NCI-H128 (cell line): ENCODE measurements around the gene ACAA2.
A peak's percentile ranks its signal among the peaks of the same experiment; 100 is the strongest.

Source experiments
- DNase-seq: peaks from one replicate; lab custom pipeline; 2025; ENCODE audit not compliant: unreplicated experiment; lab: John Stamatoyannopoulos, UW

Gene ACAA2, protein sequence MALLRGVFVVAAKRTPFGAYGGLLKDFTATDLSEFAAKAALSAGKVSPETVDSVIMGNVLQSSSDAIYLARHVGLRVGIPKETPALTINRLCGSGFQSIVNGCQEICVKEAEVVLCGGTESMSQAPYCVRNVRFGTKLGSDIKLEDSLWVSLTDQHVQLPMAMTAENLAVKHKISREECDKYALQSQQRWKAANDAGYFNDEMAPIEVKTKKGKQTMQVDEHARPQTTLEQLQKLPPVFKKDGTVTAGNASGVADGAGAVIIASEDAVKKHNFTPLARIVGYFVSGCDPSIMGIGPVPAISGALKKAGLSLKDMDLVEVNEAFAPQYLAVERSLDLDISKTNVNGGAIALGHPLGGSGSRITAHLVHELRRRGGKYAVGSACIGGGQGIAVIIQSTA

DNA sequence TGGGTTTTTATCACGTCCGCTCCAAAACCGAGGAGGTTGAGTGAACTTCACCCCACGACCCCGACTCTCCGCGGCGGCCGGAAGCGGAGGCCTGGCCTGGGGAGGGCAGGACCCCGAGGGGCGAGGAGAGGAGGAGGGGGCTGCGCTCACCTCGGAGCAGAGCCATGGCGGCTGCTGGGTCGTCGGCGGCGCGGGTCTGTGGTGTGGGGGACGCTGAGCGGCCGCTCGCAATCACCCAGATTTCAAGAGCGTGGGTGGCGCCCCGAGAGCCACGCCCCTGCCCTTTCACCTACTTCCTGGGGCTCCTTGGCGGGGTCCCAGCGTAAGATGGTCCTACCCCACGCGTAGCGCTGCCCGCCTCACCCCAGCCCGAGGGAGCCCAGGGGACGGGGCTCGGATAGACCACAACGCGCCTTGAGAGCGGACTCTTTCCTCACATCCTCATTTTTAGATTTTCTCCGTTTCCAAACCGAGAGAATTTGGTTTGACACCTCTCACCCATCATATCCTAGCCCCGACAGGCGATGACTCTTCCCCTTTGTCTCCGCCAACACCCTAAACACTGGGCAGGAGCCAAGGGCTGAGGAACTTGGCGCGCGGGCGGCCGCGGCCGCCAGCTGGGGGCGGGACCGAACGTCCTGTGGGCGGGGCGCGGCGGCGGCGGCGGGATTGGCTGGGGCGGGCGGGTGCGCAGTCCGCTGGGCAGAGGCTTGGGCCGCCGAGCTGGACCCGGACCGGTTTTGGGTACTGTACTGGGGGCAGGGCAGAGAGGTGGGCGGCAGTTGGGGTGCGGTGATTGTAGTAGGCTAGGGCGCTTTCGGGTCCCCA lies at the start of gene ACAA2:
Gene ACAA2 (minus strand): TSS at position 215 of the 828 bp plus-strand sequence. CDS start 49 bp downstream, at position 166.
- DNase-seq: peak; percentile 74

DNA sequence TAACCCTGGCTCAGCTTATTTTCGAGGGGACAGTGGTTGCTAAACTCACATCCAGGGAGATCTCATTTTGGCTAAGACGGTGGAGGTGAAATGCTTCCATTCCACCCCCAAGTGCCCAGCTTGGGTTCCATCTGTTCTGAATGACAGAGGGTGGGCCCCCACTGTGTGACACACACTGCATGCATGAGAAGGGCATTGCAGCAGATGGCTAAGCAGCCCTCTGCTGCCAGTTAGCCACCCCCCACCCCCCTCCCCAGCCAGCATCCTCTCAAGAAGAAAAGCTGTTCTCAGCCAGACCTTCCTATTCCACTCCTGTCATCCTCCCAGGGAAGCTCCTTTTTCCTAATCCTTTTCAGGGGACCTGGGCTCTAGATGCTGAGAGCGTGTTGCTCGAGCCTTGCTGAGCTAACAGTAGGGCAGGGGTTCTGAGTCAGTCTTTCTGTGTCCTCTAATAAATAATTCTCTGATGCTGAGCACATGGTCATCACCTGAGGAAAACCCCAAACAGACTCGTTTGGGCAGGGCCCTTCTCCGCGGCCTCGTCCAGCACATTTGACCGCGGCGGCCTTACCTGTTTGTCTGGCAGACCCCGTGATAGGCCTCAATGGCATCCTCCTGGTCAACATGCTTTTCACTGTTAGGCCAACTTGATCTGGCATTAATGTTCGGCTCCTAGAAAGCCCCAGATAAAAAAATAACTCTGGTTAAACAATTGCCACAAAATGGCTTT lies 49.5 kb upstream of the ACAA2 start:
- DNase-seq: no peak

DNA sequence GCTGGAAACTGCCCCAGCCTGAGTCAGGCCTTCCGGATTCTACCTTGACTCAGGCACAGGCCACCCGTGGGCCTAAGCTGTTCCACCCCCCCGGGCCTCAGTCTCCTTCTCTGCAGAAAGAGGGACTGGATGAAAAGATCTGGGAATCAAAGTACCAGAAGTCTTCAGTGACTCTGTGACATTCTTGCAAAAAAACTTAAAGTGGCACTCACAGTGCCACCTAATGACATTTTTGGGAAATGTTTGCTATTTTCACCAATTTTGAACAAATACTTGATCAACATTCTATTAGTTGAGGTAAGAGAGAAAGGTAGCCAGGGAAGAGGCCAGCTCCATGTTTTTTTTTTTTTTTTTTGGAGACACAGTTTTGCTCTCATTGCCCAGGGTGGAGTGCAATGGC lies 48.3 kb upstream of the ACAA2 start:
- DNase-seq: no peak

DNA sequence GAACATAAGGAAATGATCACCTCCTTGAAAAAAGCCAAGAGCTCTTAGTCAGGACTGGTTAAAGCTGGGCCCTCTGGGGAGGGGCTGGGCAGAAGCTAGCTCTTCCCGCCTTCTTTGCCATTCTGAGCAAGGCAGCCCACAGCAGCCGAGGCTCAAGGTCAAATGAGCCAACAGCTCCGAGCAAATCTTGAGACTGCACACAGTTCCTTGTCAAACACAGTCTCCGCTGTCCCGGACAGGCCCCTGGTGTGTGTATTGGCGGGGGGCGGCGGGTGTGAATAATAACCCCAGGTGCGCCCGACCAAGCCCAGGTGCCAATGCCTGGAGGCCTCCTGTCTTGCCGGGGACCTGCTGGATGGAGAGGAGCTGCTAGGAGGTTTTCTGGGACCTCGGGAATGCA lies 46.4 kb upstream of the ACAA2 start:
- no peak for DNase-seq

DNA sequence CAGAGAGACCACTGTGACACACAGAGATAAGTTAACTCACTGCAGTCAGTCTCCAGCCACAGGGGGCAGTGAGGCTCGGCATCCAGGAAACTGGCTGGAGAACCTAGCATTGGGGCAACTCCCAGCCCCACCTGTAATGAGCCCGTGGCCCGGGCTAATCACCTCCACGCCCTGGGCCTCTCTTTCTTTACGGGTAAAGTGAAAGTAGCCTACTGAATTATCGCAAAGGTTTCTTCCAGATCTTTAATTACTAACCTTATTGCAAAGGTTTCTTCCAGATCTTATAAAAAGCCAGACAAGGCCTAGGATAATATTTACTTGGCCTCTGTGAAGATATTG lies 45.7 kb upstream of the ACAA2 start:
- no peak for DNase-seq

DNA sequence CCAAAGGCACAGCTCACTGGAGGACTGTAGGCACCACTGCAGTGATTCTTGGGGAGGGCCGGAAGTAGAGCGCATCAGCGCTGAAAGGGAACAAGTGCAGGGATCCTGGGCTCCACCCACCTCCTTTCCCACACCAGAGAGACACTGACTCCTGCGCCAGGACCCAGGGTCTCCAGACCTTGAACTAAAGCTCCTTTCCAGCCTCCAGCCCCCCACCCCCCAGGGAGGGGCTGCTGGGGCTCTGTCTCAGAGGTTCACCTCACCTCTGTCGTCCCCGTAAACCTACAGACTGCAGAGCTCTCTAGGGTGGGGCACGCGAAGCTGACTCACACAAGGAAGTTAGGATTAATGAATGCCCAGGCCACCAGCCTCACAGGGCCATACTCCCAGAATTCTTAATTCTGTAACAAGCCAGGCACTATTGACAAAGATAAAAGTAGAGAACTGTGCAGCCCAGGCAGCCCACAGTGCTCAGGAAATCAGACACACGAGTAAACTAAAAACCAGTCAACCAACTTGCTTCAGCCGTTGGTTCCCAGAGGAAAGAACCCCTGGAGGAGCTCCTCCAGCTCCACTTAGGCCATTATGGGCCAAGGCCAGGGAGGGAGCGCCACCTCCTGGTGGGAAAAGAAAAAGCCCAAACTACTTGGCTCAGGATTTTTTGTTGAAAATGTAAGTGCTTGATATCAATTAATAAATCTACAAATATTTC lies 45.1 kb upstream of the ACAA2 start:
- peak; percentile 74 for DNase-seq

DNA sequence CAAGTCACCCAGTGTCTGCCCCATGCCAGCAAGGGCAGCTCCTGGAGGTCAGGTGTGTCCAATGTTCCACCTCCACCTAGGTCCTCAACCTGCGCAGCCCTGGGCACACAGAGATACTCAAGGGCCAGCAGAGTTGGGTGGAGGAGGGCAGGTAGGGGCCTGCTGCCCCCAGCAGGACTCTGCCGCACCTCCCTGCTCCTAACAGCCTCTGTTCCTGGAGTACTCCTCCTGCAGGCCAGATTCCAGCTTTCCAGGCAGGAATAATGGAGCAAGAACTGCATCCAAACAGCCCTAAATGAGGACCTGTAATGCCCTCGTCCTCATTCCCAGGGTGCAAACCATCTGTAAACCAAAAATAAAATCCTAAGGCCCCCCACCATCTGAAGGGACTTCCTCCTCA lies 44.4 kb upstream of the ACAA2 start:
- DNase-seq: no peak

DNA sequence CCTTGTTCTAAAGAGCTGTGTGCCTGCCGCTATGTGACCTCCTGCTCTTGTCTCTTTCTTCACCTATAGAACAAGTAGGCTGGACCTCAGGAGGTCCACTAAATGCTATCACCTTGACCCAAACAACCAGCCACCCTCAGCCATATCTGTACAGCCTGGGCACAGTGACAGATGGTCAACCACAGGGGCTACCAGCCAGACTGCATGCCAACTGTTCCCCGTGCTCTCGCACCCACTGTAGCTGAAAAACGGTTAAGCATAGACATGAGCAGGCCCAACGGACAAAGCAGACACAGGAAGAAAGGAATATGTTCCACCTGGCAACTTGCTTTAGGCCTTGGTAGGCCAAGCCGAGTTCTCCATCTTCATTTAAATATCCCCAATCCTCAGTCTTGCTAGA lies 43.2 kb upstream of the ACAA2 start:
- no peak for DNase-seq

DNA sequence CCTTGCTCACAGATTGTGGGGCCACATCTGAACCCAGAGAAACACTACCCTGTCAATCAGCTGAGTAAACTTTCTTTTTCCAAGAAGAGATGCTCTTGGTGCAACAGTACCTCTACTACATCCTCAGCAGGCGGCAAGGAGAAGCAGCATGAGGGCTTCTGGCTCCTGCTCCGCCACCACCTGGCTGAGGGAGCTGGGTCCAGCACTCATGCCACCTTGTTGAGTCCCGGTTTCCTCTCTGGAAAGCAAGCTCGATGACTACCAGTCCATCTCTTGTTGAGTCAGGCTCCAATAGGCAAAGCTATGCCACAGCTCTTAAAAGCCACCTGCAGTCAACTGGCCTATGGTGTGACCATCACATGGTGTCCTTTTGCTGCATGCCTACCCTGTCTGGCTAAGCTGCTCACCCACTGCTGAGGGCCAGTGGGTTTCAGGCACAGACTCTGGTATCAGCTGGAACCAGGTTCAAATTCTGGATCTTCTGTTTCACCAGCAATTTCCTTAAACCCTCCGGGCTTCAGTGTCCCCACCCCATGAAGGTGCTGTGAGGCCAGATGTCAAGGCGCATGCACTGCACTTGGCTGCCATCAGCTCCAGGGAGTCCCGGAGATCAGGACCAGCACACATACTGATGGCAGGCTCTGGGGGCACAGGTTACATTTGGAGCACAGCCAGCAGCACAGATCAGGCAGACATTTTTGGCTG lies 42.5 kb upstream of the ACAA2 start:
- DNase-seq: no peak

DNA sequence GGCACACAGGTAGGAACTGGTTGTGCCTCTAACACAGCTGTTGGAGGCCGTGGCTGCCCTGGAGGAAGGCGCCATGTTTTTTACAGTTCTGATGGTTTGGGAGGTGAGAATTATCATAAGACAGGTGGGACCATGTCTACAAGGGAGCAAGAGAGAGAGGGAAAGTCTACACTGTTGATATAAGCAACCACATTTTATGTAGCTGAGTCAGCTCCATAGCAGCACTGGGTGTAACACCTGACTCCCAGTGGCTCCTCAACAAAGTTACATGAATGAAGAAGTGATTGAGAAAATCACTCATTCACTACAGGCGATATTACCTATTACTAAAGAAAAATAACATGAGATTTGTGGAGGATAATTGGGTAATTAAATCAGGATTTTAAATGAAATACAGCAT lies 41.3 kb upstream of the ACAA2 start:
- no peak for DNase-seq

DNA sequence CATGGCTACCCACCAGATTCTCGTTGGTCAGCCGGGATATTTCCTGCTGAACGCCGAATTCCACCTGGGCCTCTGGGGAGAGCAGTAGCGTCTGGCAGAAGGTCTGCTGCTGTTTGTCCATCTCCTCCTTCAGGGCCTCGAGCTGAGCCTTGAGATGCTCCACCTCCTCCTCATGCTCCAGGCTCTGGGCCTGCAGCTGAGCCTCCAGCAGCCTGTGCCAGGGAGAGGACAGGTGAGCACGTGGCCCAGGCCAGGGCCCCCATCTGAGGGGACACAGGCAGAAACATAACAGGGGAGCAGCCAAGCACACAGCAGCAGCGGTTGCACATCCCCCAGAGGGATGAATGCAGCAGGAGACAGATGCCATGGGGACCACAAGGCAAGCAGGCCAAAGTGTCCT lies 40.1 kb upstream of the ACAA2 start:
- no peak for DNase-seq

DNA sequence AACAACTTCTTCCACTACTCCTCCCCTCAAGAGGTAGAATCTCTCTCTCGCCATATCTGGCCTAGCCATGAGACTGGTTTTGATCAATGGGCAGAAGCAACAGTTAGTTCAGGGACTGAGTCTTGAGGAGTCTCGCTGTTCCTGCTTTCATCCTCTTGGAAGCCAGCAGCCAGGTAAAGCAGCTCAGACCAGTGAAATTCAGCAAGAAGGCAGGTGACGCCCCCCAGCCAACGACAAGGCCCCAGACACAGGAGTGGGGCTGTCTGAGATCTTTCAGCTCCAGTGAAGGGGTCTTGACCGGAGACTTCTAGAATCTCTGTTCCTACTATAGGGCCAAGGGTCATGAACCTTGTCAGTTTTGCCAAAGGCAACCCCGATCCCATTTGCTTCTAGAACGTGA lies 39.7 kb upstream of the ACAA2 start:
- DNase-seq: no peak

DNA sequence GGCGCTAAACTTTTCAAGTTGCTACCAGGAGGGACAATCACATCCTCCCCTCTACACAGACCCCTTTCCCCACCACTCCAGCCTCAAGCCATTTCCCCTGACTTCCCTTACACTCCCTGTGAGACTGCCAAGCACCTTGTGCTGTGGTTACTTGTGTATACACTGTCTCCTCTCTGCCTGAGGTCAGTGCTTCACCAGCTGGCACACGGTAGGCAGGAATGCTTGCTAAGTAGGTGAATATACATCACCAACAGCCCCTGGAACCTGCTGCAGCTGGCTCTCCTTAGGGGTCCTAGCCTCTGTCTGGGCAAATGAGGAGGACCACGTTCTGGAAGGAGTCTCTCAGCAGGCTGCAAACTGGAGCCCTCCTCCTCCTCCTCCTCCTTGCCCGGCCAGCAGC lies 38.3 kb upstream of the ACAA2 start:
- DNase-seq: no peak

DNA sequence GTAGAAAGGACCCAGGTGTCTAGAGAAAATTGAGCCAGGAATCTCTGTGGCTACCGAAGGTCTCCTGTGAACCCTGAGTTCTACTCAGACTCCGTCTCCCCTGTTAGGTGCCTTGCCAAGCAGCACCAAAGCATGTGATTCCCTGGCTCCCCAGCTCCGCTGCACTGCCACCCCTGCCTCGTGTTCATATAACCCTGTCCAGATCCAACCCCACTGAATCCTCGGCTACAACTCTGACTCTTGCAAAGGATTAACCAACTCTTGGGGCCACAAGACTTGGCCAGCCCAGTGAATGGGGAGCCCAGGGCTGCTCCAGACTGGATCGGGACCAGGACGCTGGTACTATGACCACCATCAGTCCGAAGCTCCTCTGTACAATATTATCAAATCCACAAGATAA lies 37.3 kb upstream of the ACAA2 start:
- no peak for DNase-seq

DNA sequence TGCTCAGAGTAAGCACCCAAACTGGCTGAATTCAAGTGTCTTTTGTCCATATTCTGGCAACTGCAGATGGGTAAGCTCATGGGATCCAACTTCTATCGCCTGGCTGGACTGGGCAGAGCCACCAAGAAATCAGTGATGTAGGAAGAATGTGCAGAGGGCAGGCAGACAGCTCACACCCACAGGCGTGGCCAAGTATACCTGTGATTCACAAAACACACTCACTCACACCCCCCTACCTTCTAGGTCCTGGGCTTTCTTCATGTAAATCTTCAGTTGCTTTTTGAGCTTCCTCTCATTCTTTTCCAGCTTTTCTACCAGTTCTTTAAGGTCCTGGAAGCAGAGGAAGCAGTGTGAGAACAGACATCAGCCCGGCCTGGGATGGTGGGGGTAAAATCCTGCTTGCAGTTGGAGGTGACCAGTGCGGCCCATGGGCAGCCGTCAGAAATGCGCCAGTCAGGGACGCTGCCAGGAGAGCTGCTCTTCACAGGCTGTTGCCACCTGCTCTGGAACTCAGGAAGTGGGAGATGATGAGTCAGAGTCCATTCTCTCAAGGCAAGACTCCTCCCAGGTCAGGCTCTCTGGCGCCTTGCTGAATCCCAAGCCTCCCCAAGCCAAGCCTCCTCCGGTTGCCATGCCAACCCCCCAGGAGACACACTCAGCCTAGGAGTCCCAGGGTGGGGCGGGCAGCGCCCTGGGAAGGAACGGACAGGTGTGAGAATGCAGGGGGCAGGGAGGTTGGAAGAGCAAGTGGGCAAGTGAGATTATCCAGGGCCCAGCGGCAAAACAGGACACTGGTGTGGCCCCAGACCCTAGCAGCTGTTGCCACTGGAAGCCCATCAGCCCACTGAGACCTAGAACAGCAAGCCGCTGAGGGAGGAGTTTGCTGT lies 36.2 kb upstream of the ACAA2 start:
- DNase-seq: peak; percentile 64

DNA sequence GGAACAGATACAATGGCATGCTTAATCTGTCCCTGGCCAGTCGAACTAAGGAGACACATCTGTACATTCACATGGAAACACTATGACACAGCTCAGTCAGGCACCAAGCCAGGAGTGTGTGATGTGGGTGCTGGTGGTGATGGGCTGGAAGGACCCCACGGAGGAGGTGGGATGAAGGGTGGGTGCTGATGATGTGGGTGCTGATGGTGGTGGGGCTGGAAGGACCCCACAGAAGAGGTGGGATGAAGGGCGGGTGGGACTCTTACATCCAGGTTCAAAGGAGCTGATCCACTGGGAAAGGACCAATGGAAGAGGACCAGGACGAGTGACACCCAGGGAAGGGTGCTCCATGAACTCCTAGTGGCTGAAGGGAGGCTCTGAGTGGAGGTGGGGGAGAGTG lies 34.8 kb upstream of the ACAA2 start:
- no peak for DNase-seq

DNA sequence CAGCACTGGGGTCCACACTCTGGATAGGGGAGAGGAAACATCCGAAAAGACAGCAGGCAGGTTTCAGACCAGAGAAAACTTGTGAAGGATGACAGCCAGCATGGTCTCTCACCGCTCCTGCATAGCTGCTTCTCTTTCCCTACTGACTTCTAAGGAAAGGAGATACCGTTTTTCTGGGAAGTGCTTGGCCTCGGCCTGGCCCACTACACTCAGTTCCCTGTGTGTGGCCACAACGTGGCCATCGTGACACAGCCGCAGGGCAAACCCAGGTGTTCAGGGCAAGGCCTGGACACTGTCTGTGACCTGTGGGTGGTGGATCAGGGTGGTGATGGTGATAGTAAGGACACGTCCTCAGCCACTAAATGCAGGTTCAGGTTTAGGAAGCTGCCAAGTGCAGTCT lies 34.2 kb upstream of the ACAA2 start:
- DNase-seq: no peak

DNA sequence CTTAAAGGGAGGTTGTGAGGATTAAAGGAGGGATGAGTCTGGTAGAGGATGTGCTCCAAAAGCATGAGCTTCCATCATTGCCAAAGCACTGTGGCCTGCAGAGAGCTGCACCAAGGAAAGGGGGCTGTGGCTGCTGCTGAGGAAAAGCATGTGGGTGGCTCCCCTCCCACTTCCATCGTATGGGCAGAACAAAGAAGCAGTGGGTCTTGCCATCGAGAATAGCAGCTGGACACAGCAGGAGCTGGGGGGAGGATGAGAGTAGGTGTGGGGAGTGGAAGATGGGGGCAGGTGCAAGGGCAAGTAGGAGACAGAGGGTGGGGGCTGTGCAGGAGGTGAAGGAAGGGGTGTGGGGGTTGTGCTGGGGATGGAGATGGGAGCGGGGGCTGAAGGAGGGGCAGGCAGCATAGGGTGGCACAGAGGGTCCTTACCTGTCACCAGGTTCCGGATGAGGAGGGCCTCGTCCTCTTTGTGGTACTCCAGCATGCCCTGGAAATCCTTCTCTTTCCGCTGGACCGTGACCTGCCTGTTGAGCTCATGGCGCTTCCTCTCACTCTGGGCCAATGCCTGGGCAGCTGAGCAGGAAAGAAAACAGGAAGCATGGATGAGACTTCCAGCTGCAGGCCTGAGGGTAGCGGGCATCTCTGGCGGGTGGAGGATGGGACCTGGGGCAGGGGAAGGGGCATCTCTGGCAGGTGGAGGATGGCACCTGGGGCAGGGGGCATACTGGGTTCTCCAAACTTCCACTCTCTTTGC lies 33.6 kb upstream of the ACAA2 start:
- DNase-seq: peak; percentile 71

DNA sequence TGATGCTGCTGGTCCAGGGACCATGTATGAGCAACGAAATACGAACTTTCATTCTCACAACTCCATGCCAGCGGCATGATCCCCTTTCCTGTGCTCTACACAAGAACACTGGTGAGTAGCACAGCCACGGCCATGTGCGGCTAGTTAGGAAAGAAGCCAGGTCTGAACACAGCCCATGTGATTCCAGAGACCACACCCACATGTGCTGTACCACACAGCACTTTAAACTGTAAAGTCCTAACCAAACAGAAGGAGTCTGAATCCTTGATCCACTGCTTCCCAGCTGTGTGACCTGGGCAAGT lies 33.0 kb upstream of the ACAA2 start:
- no peak for DNase-seq
